HG03103 (cell line): ENCODE data around the gene ARID1B.

Experiments
- ATAC-seq: cut with Tn5 transposase; IDR thresholded peaks from one replicate; pipeline ENCODE4 v1.9.1; 2021; ENCODE audit warnings: low read depth; ENCODE audit not compliant: unreplicated experiment

Gene ARID1B

DNA sequence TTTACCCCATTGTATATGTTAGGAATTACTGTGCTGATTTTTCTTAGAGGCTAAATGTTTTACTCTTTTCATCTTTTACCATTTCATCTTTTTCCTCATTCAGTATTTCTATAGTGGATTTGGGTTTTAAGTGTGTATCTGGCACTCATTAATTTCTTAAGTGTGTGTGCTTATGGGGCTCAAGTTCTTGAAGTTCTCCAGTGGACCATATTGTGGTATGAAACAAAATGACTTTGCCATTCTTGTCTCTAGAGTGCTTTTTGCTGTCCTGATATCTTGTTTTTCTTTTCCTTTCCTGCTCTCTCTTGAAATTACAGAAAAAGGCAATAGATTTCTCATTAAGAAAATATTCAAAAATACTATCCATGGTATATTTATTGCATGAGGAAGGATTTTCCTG lies 123.1 kb downstream of the ARID1B start:
- no peak for ATAC-seq

DNA sequence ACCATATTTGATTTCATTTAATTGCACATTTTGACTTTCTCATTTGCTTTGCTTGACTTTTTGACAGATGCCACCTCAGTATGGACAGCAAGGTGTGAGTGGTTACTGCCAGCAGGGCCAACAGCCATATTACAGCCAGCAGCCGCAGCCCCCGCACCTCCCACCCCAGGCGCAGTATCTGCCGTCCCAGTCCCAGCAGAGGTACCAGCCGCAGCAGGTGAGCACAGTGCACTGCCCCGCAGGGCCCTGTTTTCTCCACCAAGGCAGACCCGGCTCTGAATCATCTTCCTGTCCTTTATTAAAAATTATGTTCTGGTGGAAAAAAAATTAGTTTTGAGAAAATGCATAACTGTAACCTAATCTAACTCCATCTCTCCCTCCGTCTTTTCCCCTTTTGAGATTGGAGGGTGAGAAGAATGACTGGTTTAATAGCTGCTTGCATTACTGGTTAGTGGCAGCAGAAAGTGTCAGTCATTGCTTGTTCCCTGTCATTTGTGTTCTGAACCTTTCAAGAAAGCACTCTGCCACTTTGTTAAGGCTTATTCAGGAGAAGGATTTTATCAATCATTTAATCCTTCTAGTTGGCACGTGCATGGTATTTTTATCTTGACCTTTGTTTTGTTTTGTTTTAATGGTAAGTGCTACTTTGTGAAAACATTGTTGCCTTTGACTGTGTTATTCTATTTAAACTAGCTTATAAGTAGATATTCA lies 124.3 kb downstream of the ARID1B start:
- no peak for ATAC-seq

DNA sequence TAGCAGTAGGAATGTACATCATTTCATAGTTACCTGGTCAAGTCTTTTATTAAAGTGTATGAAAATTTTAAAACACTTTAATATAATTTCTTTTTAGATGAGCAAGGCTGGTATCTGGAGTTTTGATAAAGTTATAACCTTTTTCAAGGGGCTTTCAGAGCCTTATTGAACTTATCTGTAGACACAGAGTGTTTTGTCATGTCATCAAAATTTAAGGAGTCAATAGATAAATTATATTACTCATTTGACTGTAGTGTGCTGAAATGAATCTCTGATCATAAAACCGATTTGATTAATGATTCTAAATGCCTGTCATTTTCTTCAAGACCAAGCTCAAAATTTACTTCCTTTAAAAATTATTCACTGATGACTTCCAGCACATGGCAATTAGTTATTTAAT lies 125.6 kb downstream of the ARID1B start:
- ATAC-seq: no peak

DNA sequence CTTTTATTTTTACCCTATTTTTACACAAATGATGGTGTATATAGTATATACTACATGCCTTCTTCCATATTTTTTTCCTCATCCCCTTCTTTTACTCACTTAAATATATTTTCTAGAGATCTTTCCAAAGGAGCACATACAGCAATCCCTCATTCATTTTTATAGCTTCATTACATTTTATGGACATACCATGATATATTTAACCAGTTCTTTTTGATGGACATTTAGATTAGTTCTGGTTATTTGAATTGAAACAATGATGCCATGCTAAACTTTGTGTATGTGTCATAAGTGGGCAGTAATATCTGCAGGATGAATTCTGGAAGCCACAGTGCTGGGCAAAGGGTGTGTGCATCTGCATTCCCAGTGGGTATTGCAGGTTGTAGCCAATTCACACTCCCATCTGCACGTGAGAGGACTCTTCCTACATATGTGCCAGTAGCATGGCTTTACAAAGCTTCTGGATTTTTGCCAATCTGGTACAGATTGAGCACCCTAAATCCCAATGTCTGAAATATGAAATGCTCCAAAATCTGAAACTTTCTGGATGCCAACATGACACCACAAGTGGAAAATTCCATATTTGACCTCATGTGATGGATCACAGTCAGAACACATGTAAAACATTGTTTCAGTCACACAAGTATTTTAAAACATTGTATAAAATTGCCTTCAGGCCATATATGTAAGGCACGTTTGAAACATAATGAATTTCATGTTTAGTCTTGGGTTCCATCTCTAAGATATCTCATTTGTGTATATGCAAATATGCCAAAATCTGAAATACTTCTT lies 127.2 kb downstream of the ARID1B start:
- no peak for ATAC-seq

DNA sequence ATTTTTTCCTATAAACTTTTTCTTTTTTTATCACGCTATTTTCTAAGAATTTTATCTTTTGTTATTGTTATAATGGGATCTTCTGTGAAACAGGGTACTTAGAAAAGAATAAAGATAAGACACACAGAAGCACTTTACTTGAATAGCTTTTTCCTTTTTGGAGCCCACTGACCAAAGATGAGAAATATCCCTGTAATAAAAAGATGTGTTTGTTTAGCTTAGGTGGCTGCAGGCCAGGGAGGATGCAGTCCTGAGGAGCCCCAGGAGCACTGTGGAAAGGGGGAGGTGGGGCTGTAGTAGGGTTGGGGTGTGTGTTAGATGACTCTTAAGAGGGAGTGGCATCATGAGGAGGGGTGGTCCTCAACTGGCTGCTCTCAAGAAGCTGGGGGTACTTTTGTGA lies 128.6 kb downstream of the ARID1B start:
- ATAC-seq: no peak

DNA sequence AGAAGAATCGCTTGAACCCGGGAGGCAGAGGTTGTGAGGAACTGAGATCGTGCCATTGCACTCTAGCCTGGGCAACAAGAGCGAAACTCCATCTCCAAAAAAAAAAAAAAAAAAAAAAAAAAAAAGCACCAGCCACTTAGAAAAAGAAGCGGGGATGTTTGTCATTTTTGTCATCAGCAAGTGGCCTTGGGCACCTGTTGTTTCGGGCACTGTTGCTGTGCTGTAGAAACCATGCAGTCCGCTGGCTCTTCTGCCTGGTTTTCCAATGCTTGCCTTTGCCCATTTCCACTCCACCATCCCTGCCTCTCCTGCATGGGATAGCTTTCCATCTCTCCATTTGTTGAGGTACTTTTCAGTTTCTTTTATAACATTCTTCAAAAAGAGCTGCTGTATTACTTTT lies 129.3 kb downstream of the ARID1B start:
- ATAC-seq: no peak

DNA sequence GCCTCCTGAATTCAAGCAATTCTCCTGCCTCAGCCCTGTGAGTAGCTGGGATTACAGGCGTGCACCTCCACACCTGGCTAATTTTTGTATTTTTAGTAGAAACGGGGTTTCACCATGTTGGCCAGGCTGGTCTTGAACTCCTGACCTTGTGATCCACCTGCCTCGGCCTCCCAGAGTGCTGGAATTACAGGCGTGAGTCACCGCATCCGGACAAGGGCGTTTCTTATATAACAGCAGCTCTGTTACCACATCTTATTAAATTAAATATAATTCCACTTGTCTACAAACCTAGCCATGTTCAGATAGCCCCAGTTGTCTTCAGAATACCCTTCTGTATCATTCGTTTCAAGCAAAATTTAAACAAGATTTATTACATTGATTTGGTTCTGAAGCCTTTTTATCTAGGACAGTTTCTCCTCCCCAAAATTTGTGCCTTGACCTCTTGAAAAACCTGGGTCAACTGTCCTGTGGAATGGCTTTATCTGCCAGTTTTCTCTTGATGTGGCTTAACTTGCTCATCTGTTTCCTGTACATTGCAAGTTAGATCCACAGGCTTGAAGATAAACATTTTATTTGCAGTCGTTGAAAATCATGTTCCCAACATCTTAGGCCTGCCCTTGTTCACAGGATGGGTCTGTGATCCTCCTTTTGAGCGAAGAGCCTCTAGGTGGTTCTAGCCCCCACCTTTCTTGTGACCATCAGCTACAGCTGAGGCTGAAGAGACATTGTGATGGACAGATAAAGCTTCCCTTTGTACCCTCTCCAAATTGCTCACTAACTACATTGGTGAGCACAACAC lies 132.2 kb downstream of the ARID1B start:
- ATAC-seq: no peak

DNA sequence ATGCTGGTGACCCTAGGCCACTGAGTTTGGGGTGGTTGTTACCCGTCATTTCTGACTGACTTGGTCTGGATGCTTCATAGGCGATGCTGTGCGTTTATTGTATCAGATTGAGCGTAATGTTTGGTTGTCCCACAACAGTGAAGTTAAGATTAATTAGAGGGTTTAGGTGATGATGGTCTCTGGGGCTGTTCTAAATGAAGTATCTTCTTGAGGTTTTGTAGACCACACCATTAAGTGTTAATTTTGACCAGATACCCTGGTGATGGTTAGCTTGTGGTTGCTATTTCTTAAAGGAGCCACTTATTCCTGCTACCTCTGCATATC lies 132.8 kb downstream of the ARID1B start:
- no peak for ATAC-seq

DNA sequence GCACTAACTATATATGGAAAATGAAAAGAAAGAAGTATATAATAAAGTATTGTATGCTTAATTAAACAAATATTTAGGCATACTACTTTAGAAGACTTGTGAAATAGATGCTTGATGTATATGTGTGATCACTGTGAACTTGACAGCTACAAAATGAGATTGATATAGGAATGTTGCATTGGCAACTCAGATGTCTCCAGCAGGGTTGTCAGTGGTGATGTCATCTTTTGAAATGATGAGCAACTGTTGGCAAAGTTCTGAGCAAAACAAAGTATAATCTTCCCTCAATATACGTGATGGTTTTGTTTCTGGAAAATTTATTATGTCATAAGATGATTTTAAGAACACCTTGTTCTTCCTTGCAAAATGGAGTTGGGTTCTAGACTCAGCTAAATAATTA lies 133.8 kb downstream of the ARID1B start:
- ATAC-seq: no peak

DNA sequence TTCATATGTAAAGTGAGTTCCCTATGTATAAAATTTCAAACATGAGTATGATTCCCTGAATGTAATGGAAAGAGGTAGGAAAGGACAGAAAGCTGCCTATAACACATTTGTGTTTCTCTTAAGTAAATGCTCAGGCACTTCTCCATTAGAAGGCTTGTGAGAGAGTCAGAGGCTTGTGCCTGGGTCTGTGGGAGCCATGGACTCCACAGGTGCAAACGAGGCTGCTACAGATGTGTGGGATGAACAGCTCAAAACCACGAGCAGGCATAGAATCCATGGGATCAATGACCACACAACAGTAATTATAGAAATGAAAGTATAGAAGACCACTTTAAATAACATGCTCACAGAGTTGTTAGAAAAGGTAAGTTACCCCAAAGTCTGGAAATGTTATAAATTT lies 134.4 kb downstream of the ARID1B start:
- ATAC-seq: no peak

DNA sequence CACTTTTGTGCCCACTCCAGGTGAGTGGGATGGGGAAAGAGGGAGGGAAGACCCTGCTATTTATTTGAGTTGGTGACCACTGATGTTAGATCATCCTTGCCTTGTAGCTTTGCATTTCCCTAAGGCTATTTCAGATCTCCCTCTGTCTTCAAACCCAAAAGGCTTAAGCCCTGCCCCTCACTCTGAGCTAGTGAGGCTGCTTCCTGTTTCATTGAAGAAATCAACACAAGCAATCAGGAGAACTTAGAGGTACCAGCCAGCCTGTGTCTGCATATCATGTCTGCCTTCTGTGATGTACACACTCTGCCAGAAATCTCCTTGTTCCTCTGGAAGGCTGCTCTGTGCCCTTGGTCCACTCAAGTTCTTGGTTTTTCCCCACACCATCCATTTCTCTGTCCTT lies 135.3 kb downstream of the ARID1B start:
- ATAC-seq: no peak

DNA sequence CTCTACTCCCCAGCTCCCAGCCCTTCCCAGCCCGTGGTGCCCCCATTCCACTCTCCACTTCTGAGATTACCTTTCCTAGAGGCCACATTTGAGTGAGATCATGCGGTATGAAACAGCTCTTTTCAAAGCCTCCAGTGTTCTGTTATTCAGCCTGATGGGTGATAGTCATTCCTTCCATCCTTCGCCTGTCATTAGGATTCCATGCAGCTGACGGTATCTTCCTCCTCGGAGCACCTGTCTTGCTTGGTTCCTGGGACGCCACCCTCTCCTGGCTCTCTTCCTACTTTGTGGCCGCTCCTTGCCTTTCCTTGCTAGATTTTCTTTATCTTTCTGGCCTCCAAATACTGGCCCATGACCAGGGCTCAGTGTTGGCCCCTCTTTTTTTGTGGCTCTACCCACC lies 137.0 kb downstream of the ARID1B start:
- ATAC-seq: no peak

DNA sequence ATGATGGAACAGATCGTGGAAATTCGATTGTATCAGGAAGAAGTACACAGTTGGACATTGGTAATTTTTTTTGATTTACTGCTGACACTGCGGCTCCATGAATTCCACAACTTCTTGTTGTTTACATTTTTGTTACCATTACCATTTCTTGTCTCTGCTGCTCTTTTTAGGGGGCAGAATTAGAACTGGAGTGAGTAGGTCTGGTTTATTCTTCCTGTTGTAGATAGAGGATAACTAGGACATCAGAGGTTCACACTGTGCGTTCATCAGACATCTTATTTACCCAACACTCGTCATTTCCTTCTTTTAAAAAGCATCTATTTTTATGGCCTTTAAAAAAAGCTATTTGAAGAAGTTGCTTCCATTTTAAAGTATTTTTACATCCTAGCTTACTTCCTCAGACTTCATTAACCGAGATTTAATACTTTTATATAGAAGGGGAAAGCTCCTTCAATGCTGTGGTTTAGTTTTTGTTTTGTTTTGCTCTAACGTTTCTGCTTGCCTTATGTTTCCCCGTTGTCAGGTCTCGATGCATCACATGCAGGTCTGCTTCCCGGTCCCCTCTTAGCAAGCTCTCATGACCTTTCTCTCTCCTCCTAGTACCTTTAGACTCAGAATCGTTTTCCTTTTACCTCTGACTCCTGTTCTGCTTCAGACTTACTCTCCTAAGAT lies 139.1 kb downstream of the ARID1B start:
- no peak for ATAC-seq

DNA sequence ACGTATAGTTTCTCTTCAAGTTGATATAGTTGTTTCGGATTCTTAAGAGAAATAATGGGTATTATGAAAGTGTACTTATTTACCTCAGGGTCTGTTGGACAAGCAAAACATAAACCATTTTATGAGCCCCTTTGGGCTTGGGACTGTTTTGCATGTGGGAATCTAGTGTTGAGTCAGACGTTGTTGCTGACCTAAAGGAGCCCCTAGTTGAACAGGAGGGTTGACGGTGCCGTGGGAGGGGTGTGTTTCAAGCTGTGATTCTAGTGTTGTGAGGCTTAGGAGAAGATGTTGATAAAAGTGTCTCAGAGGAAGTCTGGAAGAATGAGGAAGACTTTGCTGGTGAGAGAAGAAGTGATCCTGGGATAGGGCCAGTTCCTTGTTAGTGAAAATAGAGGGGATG lies 140.0 kb downstream of the ARID1B start:
- peak; percentile 64 for ATAC-seq

DNA sequence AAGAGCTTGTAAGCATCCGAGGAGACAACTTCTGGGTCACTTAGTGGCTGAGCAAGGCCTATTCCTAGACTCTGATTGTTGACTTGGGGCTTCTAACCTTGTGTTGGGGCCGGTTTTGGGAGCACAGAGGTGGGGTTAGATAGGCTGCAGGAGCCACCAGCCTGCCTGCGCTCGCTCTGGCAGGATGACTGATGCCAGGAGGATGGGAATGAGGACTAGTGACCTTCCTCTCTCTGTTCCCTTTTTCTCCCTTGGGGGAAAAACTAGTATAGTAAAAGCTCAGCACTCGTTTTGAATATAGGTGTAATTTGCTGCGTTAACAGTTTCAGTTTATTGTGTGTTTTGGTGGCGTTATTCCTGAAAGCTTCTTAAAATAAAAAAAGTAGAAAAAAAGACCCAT lies 141.5 kb downstream of the ARID1B start:
- ATAC-seq: no peak

DNA sequence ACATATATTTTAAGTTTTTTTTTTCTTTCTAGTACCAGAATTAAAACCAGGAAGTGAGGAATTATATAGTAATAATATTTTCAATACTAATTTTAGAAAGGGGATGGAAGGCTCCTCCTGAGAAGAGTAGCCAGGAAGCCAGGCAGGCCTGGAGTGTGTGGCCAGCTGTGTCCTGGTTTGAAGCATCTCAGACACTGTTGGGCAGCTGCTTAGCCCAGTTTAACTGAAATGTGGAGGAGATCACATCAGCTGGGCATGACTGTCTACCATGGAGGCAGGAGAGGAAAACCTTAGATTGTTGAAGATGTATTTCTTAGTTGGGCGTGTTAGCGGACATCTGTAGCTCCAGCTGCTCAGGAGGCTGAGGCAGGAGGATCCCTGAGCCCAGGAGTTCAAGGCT lies 142.2 kb downstream of the ARID1B start:
- no peak for ATAC-seq

DNA sequence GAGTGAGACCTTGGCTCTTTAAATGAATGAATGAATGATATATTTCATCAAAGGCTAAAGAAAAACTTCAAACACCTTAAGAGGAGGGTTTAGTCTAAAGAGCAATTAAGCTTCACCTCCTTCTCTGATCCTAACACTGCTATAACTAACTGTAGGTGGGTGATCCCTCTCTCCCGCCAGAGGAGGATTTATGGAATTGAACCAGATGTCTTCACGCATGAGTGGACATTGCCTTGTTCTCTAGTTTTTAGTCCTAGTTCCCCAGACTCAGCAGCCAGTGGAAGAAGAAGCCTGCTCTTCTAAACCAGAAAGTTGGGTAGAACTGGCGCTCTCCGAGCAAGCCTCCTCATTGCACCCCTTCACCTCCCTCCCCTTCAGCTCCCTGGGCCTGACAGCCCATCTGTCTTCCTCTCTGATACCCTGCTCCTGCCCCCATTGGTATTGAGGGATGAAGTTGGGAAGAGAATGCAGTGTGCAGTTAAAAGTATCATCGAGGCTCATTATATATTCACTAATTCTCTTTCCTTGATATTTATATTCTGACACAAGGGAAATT lies 142.7 kb downstream of the ARID1B start:
- ATAC-seq: no peak

DNA sequence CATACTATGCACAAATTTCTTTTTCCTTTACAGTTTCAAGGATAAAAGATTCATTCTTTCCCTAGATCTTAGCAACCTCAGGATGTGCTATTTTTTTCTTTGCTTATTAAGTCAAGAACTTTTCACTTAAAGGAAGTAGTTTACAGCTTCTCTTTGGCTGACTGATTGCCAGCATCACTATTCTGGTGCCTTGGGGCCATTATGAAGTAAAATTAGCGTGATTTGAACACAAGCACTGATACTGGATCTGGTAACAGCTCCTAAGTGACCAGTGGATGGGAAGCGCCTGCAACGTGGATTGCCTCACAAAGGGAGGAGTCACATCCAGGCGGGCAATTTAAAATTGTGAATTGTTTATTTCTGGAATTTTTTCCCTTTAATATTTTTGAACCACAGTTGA lies 147.1 kb downstream of the ARID1B start:
- no peak for ATAC-seq

DNA sequence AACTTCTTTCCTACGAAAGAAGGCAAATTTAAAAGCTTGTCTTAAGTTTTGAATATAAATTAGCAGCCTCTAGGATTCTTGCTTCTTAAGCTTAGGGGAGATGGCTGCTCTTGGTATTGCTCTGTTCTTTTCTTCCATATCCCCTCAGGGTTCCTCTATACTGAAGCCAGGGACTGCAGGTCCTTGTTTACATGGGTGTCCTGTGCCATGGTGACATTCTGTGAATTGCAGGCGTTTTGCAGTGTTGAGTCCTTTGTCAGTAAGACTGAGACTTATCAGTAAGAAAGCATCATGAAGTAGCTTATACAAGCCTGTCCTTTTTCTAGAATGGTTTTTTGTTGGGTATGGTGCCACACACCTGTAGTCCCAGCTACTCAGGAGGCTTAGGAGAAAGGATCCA lies 147.8 kb downstream of the ARID1B start:
- no peak for ATAC-seq

DNA sequence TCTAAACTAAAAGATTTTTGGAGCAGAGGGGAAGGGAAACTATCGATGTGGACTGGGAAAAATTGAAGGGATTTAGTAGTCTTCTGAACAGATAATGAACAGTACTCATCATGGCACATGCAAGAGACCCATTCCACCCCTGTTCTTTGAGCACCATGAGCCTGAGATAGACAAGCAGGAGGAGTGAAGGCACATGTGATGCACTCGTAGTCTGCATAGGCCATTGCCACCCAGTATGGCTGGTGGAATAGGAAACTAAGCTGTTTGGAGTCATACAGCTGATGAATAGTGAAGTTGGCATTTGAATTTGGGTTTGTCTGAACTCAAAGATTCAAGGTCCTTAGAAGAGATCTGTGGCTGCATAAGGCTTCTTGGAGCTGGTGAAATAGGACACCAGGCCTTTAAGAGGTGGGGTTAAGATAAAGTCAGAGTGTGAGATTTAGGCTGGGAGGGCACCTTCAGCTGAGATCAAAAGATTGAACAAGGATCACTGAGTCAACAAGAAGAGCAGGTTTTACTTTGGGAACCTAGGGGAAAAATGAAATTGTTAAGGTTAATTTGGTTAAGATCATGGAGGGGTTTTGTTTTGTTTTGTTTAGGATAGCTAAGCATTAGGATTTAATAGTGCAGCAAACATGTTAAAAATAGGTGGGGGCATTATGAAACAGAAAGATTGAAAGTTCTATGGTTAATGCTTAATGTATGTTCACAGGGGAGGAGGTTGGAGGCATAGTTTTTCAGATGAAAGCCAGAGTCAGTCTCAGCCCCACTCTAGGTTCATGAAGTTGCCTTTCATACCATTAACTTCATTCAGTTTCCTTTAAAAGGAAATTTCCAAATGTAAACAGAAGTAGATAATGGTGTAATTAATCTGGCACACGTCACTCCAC lies 148.8 kb downstream of the ARID1B start:
- ATAC-seq: peak; percentile 69
